Natural killer cell (primary cell): ENCODE results near the gene GPR37. TPM values are rescaled to one million over a fixed set of nuclear protein-coding genes. Genes with fewer than 3 reads are reported as not detected.
A peak's percentile ranks its signal among the peaks of the same experiment; 100 is the strongest.

Experiments
- ATAC-seq, 3 donors: fragments of 150-1000 bp in 2 of 3; fragments of 200-7000 bp in 1 of 3; cut with Tn5 transposase; 1 replicate in 1 of 3; 2 replicates in 2 of 3; pipeline ENCODE4 v1.10.0; 2021; ENCODE audit warnings: mild to moderate bottlenecking in 2 of 3, moderate library complexity in 2 of 3
- DNase-seq, 2 donors: peaks; one replicate each; pipeline versions ENCODE4 v3.0.0 to v3.0.0-alpha.2; 2013 to 2021; ENCODE audit warnings: mixed read lengths in 1 of 2
- H3K27ac ChIP-seq: one replicate; pipeline ENCODE4 v1.5.1; 2013; ENCODE audit warnings: mild to moderate bottlenecking, low read length
- H3K27me3 ChIP-seq: one replicate; pipeline ENCODE4 v1.6.1; 2013; ENCODE audit warnings: low read length; ENCODE audit not compliant: control insufficient read depth, insufficient read depth
- H3K36me3 ChIP-seq: one replicate; pipeline ENCODE4 v1.6.1; 2013; ENCODE audit warnings: low read length; ENCODE audit not compliant: control insufficient read depth, insufficient read depth
- H3K4me1 ChIP-seq: one replicate; pipeline ENCODE4 v1.6.1; 2013; ENCODE audit warnings: low read length; ENCODE audit not compliant: control insufficient read depth, insufficient read depth
- H3K4me3 ChIP-seq: one replicate; pipeline ENCODE4 v1.5.1; 2013; ENCODE audit warnings: low read length
- H3K9me3 ChIP-seq: one replicate; pipeline ENCODE4 v1.6.1; 2013; ENCODE audit warnings: low read length; ENCODE audit not compliant: control insufficient read depth, insufficient read depth
- H3K27ac Mint-ChIP-seq, 2 donors: one replicate each; pipeline ENCODE4 v1.8.0; 2022; ENCODE audit warnings: mild to moderate bottlenecking in 2 of 2, mixed read lengths in 2 of 2, moderate library complexity in 1 of 2
- H3K27me3 Mint-ChIP-seq, 2 donors: one replicate each; pipeline ENCODE4 v1.8.0; 2022; ENCODE audit warnings: low read depth in 2 of 2, mixed read lengths in 2 of 2
- H3K36me3 Mint-ChIP-seq: one replicate; pipeline ENCODE4 v1.8.0; 2022; ENCODE audit warnings: mixed read lengths
- H3K4me1 Mint-ChIP-seq, 2 donors: one replicate each; pipeline ENCODE4 v1.8.0; 2022; ENCODE audit warnings: mixed read lengths in 2 of 2
- H3K4me3 Mint-ChIP-seq: one replicate; pipeline ENCODE4 v1.8.0; 2022; ENCODE audit warnings: mild to moderate bottlenecking, moderate library complexity, mixed read lengths
- H3K9me3 Mint-ChIP-seq, 2 donors: one replicate each; pipeline ENCODE4 v1.8.0; 2022; ENCODE audit warnings: mixed read lengths in 2 of 2
- WGBS: methylation state at CpG from one replicate; pipeline ENCODE4 v1.1.7; 2013; ENCODE audit warnings: missing lambda C conversion rate; ENCODE audit not compliant: insufficient coverage; 5-methylcytosine and 5-hydroxymethylcytosine counted together
- intact Hi-C: fragments of 100-400 bp; cut with micrococcal nuclease; formaldehyde crosslinking; loops from one replicate; pipeline ENCODE4 v1.14.2; 2022
- total RNA-seq, 4 donors: library from RNA; stranded (reverse); fragments of 120-200 nt in 1 of 4; gene quantifications; one replicate each; pipeline versions ENCODE4 v1.2.3 to v1.2.4, GENCODE V29; 2013 to 2022
- TF ChIP-seq, protein P1 (sequence below): fragments of 200-600 bp; IDR thresholded peaks from one replicate; pipeline ENCODE4 v1.8.0; 2022; ENCODE audit warnings: antibody characterized with exemption

The GPR37 gene
- total RNA-seq, 3 donors from 2014 or later (not counting 1 experiment from before 2014, with no cell fraction given): not detected

DNA sequence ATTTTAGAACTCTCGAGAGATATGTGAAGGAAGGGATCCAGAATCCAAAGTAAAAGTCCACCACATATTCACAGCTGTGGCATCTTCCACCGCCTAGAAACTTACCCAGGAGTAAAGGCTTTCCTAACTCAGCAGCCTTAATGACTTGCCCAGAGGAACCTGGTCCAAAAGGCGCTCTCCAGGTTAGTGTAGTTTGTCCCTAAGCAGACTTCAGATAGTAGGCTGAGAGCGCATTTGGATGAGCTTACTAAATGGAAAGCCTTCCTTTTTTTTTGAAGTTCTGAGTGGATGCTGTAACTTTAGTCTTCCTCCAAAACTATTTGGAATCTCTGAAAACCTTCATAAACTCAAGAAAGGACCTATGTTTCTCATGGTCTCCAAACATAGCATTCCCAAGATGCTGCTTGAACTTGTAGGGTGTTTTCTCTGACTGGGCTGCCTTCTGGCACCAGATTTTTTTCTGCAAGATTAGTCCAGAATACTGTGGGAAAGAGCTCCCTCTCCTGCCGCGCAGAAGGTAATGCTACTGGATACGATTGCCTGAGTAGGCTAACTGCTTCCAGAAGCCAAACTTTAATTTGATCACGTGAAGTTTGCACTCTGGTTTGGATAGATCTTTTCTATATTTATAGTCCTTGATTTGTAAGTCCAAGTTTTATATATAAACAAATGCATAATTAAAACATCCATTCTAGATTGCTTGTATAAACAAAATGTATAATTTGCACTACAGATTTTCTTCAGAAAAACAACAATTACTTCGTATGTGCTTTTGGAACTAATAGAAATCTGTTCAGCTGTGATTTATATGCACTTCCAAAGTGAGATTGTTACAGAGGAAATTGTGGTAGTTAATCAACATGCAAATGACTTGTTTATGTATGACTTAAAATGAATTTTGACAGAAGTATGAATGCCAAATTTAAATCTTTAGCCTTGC, 19.6 kb upstream of the GPR37 start:
- no peaks in the 10 kb centered on the region for H3K27me3 ChIP-seq
- no peaks in the 10 kb centered on the region for H3K4me1 Mint-ChIP-seq
- TF ChIP-seq, protein P1, sequence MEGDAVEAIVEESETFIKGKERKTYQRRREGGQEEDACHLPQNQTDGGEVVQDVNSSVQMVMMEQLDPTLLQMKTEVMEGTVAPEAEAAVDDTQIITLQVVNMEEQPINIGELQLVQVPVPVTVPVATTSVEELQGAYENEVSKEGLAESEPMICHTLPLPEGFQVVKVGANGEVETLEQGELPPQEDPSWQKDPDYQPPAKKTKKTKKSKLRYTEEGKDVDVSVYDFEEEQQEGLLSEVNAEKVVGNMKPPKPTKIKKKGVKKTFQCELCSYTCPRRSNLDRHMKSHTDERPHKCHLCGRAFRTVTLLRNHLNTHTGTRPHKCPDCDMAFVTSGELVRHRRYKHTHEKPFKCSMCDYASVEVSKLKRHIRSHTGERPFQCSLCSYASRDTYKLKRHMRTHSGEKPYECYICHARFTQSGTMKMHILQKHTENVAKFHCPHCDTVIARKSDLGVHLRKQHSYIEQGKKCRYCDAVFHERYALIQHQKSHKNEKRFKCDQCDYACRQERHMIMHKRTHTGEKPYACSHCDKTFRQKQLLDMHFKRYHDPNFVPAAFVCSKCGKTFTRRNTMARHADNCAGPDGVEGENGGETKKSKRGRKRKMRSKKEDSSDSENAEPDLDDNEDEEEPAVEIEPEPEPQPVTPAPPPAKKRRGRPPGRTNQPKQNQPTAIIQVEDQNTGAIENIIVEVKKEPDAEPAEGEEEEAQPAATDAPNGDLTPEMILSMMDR: no peak
- no peaks in the 10 kb centered on the region for H3K4me1 ChIP-seq
- H3K27me3 Mint-ChIP-seq: peaks cover 2% of the 10 kb centered on the region in 2 donors
- WGBS: 48% methylated on average over 6 of the region's 9 CpGs
- H3K9me3 ChIP-seq: no peaks in the 10 kb centered on the region
- no peaks in the 10 kb centered on the region for H3K36me3 Mint-ChIP-seq
- peaks cover 0 to 3% of the 10 kb centered on the region in 2 donors for H3K9me3 Mint-ChIP-seq
- no peak overlapping the region for H3K4me3 ChIP-seq
- intact Hi-C loops: no loop called here
- ATAC-seq (no peak), DNase-seq (peak in 1 of 2 donors; percentile 6)
- no peaks in the 10 kb centered on the region for H3K36me3 ChIP-seq
- H3K27ac ChIP-seq: no peak overlapping the region
- H3K4me3 Mint-ChIP-seq: no peak overlapping the region
- no peak overlapping the region for H3K27ac Mint-ChIP-seq

DNA sequence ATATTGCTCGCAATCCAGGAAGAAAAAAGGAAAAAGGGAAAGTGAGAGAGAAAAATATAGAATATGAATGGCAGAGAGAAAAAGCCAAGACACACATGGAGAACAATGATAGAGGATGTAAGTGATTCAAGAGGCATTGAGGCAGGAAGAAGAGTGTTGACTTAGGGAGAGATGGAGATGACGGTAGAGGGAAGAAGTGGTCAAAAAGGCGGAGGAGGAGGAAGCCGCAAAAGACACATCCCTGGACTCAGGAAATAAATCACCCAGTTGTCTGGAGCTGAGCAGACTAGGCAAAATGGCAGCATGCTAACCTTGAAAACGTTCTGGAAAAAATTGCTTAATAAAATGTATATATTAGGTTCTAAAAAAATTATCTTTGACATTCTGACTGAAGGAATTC, 17.7 kb upstream of the GPR37 start:
- Histone ChIP-seq H3K36me3 (no peaks in the 10 kb centered on the region), H3K4me3 (no peak overlapping the region), H3K27ac (no peak overlapping the region), H3K27me3 (no peaks in the 10 kb centered on the region), H3K4me1 (no peaks in the 10 kb centered on the region), H3K9me3 (no peaks in the 10 kb centered on the region)
- H3K9me3 Mint-ChIP-seq: peaks cover 0 to 3% of the 10 kb centered on the region in 2 donors
- no peaks in the 10 kb centered on the region for H3K36me3 Mint-ChIP-seq
- intact Hi-C loops: no loop called here
- no peak overlapping the region for H3K4me3 Mint-ChIP-seq
- H3K27me3 Mint-ChIP-seq: no peaks in the 10 kb centered on the region
- DNase-seq: no peak
- H3K4me1 Mint-ChIP-seq: no peaks in the 10 kb centered on the region
- ATAC-seq: no peak
- TF ChIP-seq, protein P1: no peak
- WGBS: 73% methylated on average over 5 of the region's 5 CpGs
- no peak overlapping the region for H3K27ac Mint-ChIP-seq

DNA sequence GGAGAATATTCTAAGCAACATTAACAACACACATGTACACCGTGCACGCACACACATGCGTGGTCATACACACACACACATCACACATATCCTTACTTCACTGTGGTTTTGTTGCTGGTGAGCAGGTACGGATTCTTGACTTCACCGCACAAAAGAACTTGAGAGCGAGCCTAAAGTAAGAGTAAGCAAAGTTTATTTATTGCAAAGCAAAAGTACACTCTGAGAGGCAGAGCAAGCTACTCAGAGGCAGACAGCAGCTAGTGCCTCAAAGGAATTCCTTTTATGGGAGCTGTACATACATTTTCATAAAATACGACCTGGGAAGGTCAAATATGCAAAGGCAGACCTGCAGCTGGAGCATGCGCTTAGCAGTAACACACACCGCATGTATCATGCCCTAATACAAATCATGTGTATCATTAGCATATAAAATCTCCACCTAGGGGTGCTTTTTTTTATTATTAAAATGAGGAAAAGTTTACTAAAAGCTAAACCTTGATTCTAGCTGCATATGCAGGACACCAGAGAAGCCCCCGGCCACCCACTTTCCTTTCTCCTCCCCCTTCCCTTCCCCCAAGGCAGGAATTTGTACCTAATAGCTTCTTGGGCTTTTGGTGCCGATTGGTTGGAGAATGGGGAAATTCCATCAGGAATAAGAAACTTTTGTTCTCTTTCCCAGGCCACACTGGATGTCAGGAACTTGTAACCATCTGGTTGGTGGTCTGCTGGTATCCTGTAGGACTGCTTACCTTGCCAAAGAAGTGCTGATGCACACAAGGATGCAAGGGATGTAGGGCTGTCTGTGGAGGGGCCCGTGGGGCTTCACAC, 16.5 kb upstream of the GPR37 start:
- H3K9me3 ChIP-seq: no peaks in the 10 kb centered on the region
- H3K27me3 ChIP-seq: no peaks in the 10 kb centered on the region
- no peak overlapping the region for H3K4me3 ChIP-seq
- ATAC-seq (no peak), DNase-seq (no peak)
- peaks cover 0 to 2% of the 10 kb centered on the region in 2 donors for H3K9me3 Mint-ChIP-seq
- H3K4me3 Mint-ChIP-seq: no peak overlapping the region
- no peak overlapping the region for H3K27ac Mint-ChIP-seq
- no peaks in the 10 kb centered on the region for H3K36me3 ChIP-seq
- H3K27ac ChIP-seq: no peak overlapping the region
- WGBS: 91% methylated on average over 7 of the region's 12 CpGs
- intact Hi-C loops: no loop called here
- H3K4me1 ChIP-seq: no peaks in the 10 kb centered on the region
- peaks cover 0 to 4% of the 10 kb centered on the region in 2 donors for H3K27me3 Mint-ChIP-seq
- TF ChIP-seq, protein P1: no peak
- H3K36me3 Mint-ChIP-seq: no peaks in the 10 kb centered on the region
- H3K4me1 Mint-ChIP-seq: no peaks in the 10 kb centered on the region
